NCI-H69 (cell line): ENCODE data around the gene RTEL1.
"Not testable (repeated sequence)": the region's sequence is repeated elsewhere in the genome, so short reads cannot be mapped to it uniquely, and the experiment has no call there.

Experiments
- DNase-seq: peaks from one replicate; lab custom pipeline; 2025; lab: John Stamatoyannopoulos, UW

Gene RTEL1

GRCh38 chr20:63711085-63711645 is 53.1 kb downstream of the RTEL1 start:
- no peak for DNase-seq

GRCh38 chr20:63712191-63712590 is 54.1 kb downstream of the RTEL1 start:
- DNase-seq, result no peak

- DNase-seq, result no peak
Observed at GRCh38 chr20:63714858-63715257, 56.7 kb downstream of the RTEL1 start.

GRCh38 chr20:63718996-63719395 is 60.9 kb downstream of the RTEL1 start:
- DNase-seq, result no peak

- DNase-seq, result not testable (repeated sequence)
Observed at GRCh38 chr20:63722967-63723622, 65.0 kb downstream of the RTEL1 start.

- DNase-seq, result not testable (repeated sequence)
Observed at GRCh38 chr20:63730189-63730733, 72.1 kb downstream of the RTEL1 start.

- DNase-seq, result no peak
Observed at GRCh38 chr20:63731410-63731809, 73.3 kb downstream of the RTEL1 start.

- DNase-seq, result no peak
Observed at GRCh38 chr20:63732118-63733095, 74.3 kb downstream of the RTEL1 start.

- no peak for DNase-seq
Observed at GRCh38 chr20:63733117-63733516, 75.0 kb downstream of the RTEL1 start.

- DNase-seq, result no peak
Observed at GRCh38 chr20:63733579-63734081, 75.5 kb downstream of the RTEL1 start.

- no peak for DNase-seq
Observed at GRCh38 chr20:63734111-63734945, 76.2 kb downstream of the RTEL1 start.

GRCh38 chr20:63734946-63735858 is 77.1 kb downstream of the RTEL1 start:
- no peak for DNase-seq

- DNase-seq, result no peak
Observed at GRCh38 chr20:63735859-63736718, 78.0 kb downstream of the RTEL1 start, which contains the start of gene LIME1. Gene LIME1 (plus strand): TSS chr20:63736664. CDS start chr20:63737550, 886 bp downstream.

- DNase-seq, result no peak
Observed at GRCh38 chr20:63736893-63737694, 79.0 kb downstream of the RTEL1 start.

- DNase-seq, result no peak
Observed at GRCh38 chr20:63737695-63737944, 79.5 kb downstream of the RTEL1 start.

GRCh38 chr20:63737945-63738686 is 80.0 kb downstream of the RTEL1 start:
- DNase-seq, result peak; percentile 19

- peak; percentile 35 for DNase-seq
Observed at GRCh38 chr20:63738687-63739129, 80.6 kb downstream of the RTEL1 start.
